ENCODE data around the gene CARMIL3.
A peak's percentile ranks its signal among the peaks of the same experiment; 100 is the strongest.

CARMIL3 gene

GRCh38 chr14:24058260-24058950 is 6.6 kb downstream of the CARMIL3 start:
- no peak for TF ChIP-seq PAX5 (IDR thresholded peaks at IDR 0.05; ENCODE audit: insufficient read depth, low read length, severe bottlenecking)
- no peak for TF ChIP-seq SPI1 (IDR thresholded peaks at IDR 0.05; ENCODE audit: low read depth, low read length)
- no peak for TF ChIP-seq POLR2AphosphoS5 (IDR thresholded peaks at IDR 0.05; ENCODE audit: low read depth, low read length)
- TF ChIP-seq POLR2A (IDR thresholded peaks at IDR 0.05; ENCODE audit: low read depth, low read length), result no peak
- no peak for TF ChIP-seq POU2F2 (IDR thresholded peaks at IDR 0.05; ENCODE audit: low read depth, low read length)
- no peak for TF ChIP-seq TAF1 (IDR thresholded peaks at IDR 0.05; ENCODE audit: low read depth, low read length)
- DNase-seq (ENCODE audit: insufficient read length, low spot score) (peak; percentile 84), FAIRE-seq (peak; percentile 80)

- FAIRE-seq (no peak), DNase-seq (ENCODE audit: insufficient read length, low spot score) (no peak)
- TF ChIP-seq POLR2AphosphoS5 (IDR thresholded peaks at IDR 0.05; ENCODE audit: low read depth, low read length) (no peak), PAX5 (IDR thresholded peaks at IDR 0.05; ENCODE audit: insufficient read depth, low read length, severe bottlenecking) (no peak), POU2F2 (IDR thresholded peaks at IDR 0.05; ENCODE audit: low read depth, low read length) (no peak), POLR2A (IDR thresholded peaks at IDR 0.05; ENCODE audit: low read depth, low read length) (no peak), TAF1 (IDR thresholded peaks at IDR 0.05; ENCODE audit: low read depth, low read length) (no peak), SPI1 (IDR thresholded peaks at IDR 0.05; ENCODE audit: low read depth, low read length) (no peak)
Measured at GRCh38 chr14:24058951-24059475, 7.2 kb downstream of the CARMIL3 start.

DNA sequence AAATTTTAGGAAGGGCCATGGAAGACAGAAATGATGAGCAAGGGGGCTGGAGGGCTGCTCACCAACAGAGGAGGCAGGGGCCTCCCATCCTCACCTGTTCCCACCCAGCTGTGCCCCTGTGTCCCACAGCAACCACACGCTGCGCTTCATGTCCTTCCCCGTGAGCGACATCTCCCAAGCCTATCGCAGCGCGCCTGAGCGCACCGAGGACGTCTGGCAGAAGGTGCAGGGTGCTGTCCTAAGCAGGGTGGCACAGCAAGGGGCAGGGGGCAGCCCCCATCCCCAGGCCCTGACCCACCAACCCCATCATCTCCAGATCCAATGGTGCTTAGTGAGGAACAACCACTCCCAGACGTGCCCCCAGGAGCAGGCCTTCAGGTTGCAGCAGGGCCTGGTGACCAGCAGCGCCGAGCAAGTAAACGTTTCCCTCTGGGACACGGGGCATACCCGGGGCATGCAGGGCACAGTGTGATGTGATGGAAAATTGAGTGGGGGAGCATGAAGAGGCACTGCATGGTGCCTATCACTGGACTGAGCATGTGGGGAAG is 8.1 kb downstream of the CARMIL3 start:
- FAIRE-seq (no peak), DNase-seq (ENCODE audit: insufficient read length, low spot score) (no peak)

GRCh38 chr14:24060443-24060842 is 8.6 kb downstream of the CARMIL3 start:
- DNase-seq (ENCODE audit: insufficient read length, low spot score) (no peak), FAIRE-seq (no peak)
- TF ChIP-seq POLR2AphosphoS5 (IDR thresholded peaks at IDR 0.05; ENCODE audit: low read depth, low read length), result no peak
- no peak for TF ChIP-seq SPI1 (IDR thresholded peaks at IDR 0.05; ENCODE audit: low read depth, low read length)
- TF ChIP-seq PAX5 (IDR thresholded peaks at IDR 0.05; ENCODE audit: insufficient read depth, low read length, severe bottlenecking), result no peak
- no peak for TF ChIP-seq POU2F2 (IDR thresholded peaks at IDR 0.05; ENCODE audit: low read depth, low read length)
- TF ChIP-seq TAF1 (IDR thresholded peaks at IDR 0.05; ENCODE audit: low read depth, low read length), result no peak
- TF ChIP-seq POLR2A (IDR thresholded peaks at IDR 0.05; ENCODE audit: low read depth, low read length), result no peak

More for the DNA sequence above, 8.1 kb downstream of the CARMIL3 start:
- no peak for TF ChIP-seq POLR2A (IDR thresholded peaks at IDR 0.05; ENCODE audit: low read depth, low read length)

GRCh38 chr14:24060984-24061913 is 9.4 kb downstream of the CARMIL3 start:
- TF ChIP-seq PAX5 (IDR thresholded peaks at IDR 0.05; ENCODE audit: insufficient read depth, low read length, severe bottlenecking) (no peak), POLR2A (IDR thresholded peaks at IDR 0.05; ENCODE audit: low read depth, low read length) (no peak), POU2F2 (IDR thresholded peaks at IDR 0.05; ENCODE audit: low read depth, low read length) (no peak), SPI1 (IDR thresholded peaks at IDR 0.05; ENCODE audit: low read depth, low read length) (no peak), POLR2AphosphoS5 (IDR thresholded peaks at IDR 0.05; ENCODE audit: low read depth, low read length) (no peak), TAF1 (IDR thresholded peaks at IDR 0.05; ENCODE audit: low read depth, low read length) (no peak)
- no peak for DNase-seq (ENCODE audit: insufficient read length, low spot score)
- no peak for FAIRE-seq

- FAIRE-seq (no peak), DNase-seq (ENCODE audit: insufficient read length, low spot score) (no peak)
- TF ChIP-seq SPI1 (IDR thresholded peaks at IDR 0.05; ENCODE audit: low read depth, low read length) (no peak), POLR2AphosphoS5 (IDR thresholded peaks at IDR 0.05; ENCODE audit: low read depth, low read length) (no peak), POU2F2 (IDR thresholded peaks at IDR 0.05; ENCODE audit: low read depth, low read length) (no peak), POLR2A (IDR thresholded peaks at IDR 0.05; ENCODE audit: low read depth, low read length) (no peak), PAX5 (IDR thresholded peaks at IDR 0.05; ENCODE audit: insufficient read depth, low read length, severe bottlenecking) (no peak), TAF1 (IDR thresholded peaks at IDR 0.05; ENCODE audit: low read depth, low read length) (no peak)
Measured at GRCh38 chr14:24062216-24062980, 10.6 kb downstream of the CARMIL3 start.

GRCh38 chr14:24063263-24063836 is 11.5 kb downstream of the CARMIL3 start:
- FAIRE-seq, result no peak
- no peak for DNase-seq (ENCODE audit: insufficient read length, low spot score)
- TF ChIP-seq POLR2A (IDR thresholded peaks at IDR 0.05; ENCODE audit: low read depth, low read length) (no peak), POU2F2 (IDR thresholded peaks at IDR 0.05; ENCODE audit: low read depth, low read length) (no peak)

- no peak for FAIRE-seq
- TF ChIP-seq SPI1 (IDR thresholded peaks at IDR 0.05; ENCODE audit: low read depth, low read length) (no peak), POLR2AphosphoS5 (IDR thresholded peaks at IDR 0.05; ENCODE audit: low read depth, low read length) (no peak), POU2F2 (IDR thresholded peaks at IDR 0.05; ENCODE audit: low read depth, low read length) (no peak), POLR2A (IDR thresholded peaks at IDR 0.05; ENCODE audit: low read depth, low read length) (no peak), PAX5 (IDR thresholded peaks at IDR 0.05; ENCODE audit: insufficient read depth, low read length, severe bottlenecking) (no peak), TAF1 (IDR thresholded peaks at IDR 0.05; ENCODE audit: low read depth, low read length) (no peak)
- DNase-seq (ENCODE audit: insufficient read length, low spot score), result no peak
Measured at GRCh38 chr14:24064091-24064795, 12.4 kb downstream of the CARMIL3 start.

All from GM12891 (cell line).